Loucy (cell line): Measurements from ENCODE around the gene PPM1F.

ENCODE experiments used
- H2AFZ ChIP-seq: fragments of 200-600 bp; sonication (generic); 2 replicates; pipeline ENCODE4 v1.6.0; 2016; ENCODE audit warnings: antibody characterized with exemption, mild to moderate bottlenecking, low read length, moderate library complexity
- H3F3A ChIP-seq: fragments of 200-600 bp; 2 replicates; pipeline ENCODE4 v1.6.0; 2016; ENCODE audit warnings: antibody characterized with exemption, low read depth, mild to moderate bottlenecking
- H3K27me3 ChIP-seq: fragments of 200-600 bp; sonication (generic); 2 replicates; pipeline ENCODE4 v1.6.1; 2014; ENCODE audit warnings: low read length, mild to moderate bottlenecking; ENCODE audit not compliant: insufficient read depth, poor library complexity, severe bottlenecking
- H3K36me3 ChIP-seq: fragments of 200-600 bp; sonication (generic); 2 replicates; pipeline ENCODE4 v1.6.1; 2016; ENCODE audit warnings: low read length; ENCODE audit not compliant: insufficient read depth
- H3K4me1 ChIP-seq: fragments of 200-600 bp; sonication (generic); 2 replicates; pipeline ENCODE4 v1.5.1; 2014; ENCODE audit warnings: low read length, mild to moderate bottlenecking; ENCODE audit not compliant: insufficient read depth, poor library complexity, severe bottlenecking
- H3K4me2 ChIP-seq: fragments of 200-600 bp; sonication (generic); 2 replicates; pipeline ENCODE4 v1.6.0; 2014; ENCODE audit warnings: antibody characterized with exemption, low read length, low read depth, mild to moderate bottlenecking; ENCODE audit not compliant: poor library complexity, severe bottlenecking
- H3K4me3 ChIP-seq: fragments of 200-600 bp; sonication (generic); 2 replicates; pipeline ENCODE4 v1.5.1; 2014; ENCODE audit warnings: low read length, mild to moderate bottlenecking, mixed read lengths; ENCODE audit not compliant: poor library complexity, severe bottlenecking
- H3K79me2 ChIP-seq: fragments of 200-600 bp; sonication (generic); 2 replicates; pipeline ENCODE4 v1.6.1; 2014; ENCODE audit warnings: low read length; ENCODE audit not compliant: insufficient read depth
- H3K9ac ChIP-seq: fragments of 200-600 bp; sonication (generic); 2 replicates; pipeline ENCODE4 v1.6.0; 2014; ENCODE audit warnings: mild to moderate bottlenecking, low read depth, low read length, moderate library complexity; ENCODE audit not compliant: poor library complexity, severe bottlenecking
- H3K9me2 ChIP-seq: fragments of 200-600 bp; sonication (generic); replicated peaks from 2 replicates; pipeline ENCODE4 v1.6.1; 2016; ENCODE audit warnings: low read depth, low read length, mixed read lengths
- H3K9me3 ChIP-seq: fragments of 200-600 bp; sonication (generic); 2 replicates; pipeline ENCODE4 v1.6.1; 2014; ENCODE audit warnings: mild to moderate bottlenecking, antibody characterized with exemption, low read length, low read depth; ENCODE audit not compliant: insufficient read depth
- H4K20me1 ChIP-seq: fragments of 200-600 bp; sonication (generic); 2 replicates; pipeline ENCODE4 v1.6.0; 2014; ENCODE audit warnings: antibody characterized with exemption, low read length, mild to moderate bottlenecking; ENCODE audit not compliant: insufficient read depth, poor library complexity, severe bottlenecking
- EZH2phosphoT487 ChIP-seq: fragments of 200-600 bp; IDR thresholded peaks from 2 replicates; pipeline ENCODE4 v1.6.1; 2018; ENCODE audit warnings: antibody characterized with exemption, mild to moderate bottlenecking, moderate library complexity, borderline replicate concordance
- TF ChIP-seq, protein P1 (sequence below): fragments of 200-600 bp; sonication (generic); conservative IDR thresholded peaks from 2 replicates; pipeline ENCODE4 v1.5.1; 2014; ENCODE audit warnings: mild to moderate bottlenecking, antibody characterized with exemption, low read length

Gene PPM1F

DNA sequence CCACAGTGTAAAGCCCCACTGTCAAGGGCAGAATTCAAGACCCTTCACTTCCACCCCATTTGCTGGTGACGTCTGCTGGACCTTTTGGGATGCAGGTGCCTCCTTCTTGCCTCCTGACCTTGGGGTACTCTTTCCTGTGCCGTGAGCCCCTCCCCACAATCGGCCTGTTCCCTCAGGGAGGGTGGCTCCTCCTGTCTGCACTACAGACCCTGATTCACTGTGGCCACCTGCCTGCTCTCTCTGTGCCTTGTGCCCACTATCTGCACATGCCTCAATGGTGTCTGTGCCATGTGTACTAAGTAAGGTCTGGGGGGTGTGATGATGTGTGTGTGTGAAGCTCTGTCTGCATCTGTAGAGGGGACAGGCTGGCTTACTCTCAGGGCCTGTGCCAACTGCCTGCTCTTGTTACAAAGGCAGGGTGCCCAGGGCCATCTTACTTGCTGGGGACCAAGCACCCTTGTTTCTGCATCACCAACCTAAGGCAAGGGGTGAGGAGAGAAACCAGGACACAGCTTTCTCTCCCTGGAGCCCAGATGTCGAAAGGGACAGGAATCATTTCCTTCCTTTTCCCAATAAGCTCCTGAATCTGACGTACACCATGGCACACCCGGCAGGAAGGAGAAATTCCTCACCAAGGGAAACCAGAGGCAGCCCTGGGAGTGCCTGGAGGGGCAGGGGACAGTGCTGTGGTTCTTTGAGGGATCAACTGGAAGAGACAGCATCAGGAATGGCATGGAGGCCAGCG is 3.7 kb downstream of the PPM1F start:
- Histone ChIP-seq H3K36me3 (no peaks in the 10 kb centered on the region), H3K9me3 (no peaks in the 10 kb centered on the region), H3F3A (no peaks in the 10 kb centered on the region), H3K9ac (peak overlapping the region; percentile 7), H3K27me3 (no peaks in the 10 kb centered on the region), H3K4me2 (peak overlapping the region; percentile 3), H2AFZ (no peak overlapping the region), H4K20me1 (no peaks in the 10 kb centered on the region), H3K79me2 (peaks cover 31% of the 10 kb centered on the region), H3K4me1 (peaks cover 40% of the 10 kb centered on the region), H3K4me3 (no peak overlapping the region), H3K9me2 (no peaks in the 10 kb centered on the region)
- TF ChIP-seq EZH2phosphoT487 = no peak
- TF ChIP-seq, protein P1, sequence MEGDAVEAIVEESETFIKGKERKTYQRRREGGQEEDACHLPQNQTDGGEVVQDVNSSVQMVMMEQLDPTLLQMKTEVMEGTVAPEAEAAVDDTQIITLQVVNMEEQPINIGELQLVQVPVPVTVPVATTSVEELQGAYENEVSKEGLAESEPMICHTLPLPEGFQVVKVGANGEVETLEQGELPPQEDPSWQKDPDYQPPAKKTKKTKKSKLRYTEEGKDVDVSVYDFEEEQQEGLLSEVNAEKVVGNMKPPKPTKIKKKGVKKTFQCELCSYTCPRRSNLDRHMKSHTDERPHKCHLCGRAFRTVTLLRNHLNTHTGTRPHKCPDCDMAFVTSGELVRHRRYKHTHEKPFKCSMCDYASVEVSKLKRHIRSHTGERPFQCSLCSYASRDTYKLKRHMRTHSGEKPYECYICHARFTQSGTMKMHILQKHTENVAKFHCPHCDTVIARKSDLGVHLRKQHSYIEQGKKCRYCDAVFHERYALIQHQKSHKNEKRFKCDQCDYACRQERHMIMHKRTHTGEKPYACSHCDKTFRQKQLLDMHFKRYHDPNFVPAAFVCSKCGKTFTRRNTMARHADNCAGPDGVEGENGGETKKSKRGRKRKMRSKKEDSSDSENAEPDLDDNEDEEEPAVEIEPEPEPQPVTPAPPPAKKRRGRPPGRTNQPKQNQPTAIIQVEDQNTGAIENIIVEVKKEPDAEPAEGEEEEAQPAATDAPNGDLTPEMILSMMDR = no peak

DNA sequence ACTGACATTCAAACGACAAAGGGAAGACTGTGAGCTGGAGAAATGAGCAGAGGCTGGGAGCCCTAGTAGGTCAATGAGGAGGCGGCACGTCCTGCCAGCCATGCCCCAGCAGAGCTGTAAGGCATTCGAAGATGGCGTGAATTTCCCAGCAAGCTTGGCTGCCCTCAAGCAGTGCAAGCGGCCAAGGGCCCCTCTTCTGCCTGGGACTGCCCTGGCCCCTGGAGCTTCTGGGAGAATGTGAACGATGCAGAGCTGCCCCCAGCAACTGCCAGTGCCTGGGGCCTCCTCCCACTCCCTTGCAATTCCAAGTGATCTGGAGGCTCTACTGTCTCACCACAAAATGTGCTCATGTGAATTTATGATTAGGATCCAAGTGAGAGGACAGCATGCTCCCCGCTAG is 4.3 kb downstream of the PPM1F start:
- no peak overlapping the region for H3K4me3 ChIP-seq
- H3K9me2 ChIP-seq = no peaks in the 10 kb centered on the region
- peaks cover 31% of the 10 kb centered on the region for H3K79me2 ChIP-seq
- no peaks in the 10 kb centered on the region for H4K20me1 ChIP-seq
- H3K9ac ChIP-seq = peak overlapping the region; percentile 54
- no peaks in the 10 kb centered on the region for H3F3A ChIP-seq
- H3K36me3 ChIP-seq = no peaks in the 10 kb centered on the region
- no peaks in the 10 kb centered on the region for H3K9me3 ChIP-seq
- H3K27me3 ChIP-seq = no peaks in the 10 kb centered on the region
- TF ChIP-seq EZH2phosphoT487 = no peak
- TF ChIP-seq, protein P1 = no peak
- H2AFZ ChIP-seq = no peak overlapping the region
- peaks cover 46% of the 10 kb centered on the region for H3K4me1 ChIP-seq
- H3K4me2 ChIP-seq = peak overlapping the region; percentile 3

DNA sequence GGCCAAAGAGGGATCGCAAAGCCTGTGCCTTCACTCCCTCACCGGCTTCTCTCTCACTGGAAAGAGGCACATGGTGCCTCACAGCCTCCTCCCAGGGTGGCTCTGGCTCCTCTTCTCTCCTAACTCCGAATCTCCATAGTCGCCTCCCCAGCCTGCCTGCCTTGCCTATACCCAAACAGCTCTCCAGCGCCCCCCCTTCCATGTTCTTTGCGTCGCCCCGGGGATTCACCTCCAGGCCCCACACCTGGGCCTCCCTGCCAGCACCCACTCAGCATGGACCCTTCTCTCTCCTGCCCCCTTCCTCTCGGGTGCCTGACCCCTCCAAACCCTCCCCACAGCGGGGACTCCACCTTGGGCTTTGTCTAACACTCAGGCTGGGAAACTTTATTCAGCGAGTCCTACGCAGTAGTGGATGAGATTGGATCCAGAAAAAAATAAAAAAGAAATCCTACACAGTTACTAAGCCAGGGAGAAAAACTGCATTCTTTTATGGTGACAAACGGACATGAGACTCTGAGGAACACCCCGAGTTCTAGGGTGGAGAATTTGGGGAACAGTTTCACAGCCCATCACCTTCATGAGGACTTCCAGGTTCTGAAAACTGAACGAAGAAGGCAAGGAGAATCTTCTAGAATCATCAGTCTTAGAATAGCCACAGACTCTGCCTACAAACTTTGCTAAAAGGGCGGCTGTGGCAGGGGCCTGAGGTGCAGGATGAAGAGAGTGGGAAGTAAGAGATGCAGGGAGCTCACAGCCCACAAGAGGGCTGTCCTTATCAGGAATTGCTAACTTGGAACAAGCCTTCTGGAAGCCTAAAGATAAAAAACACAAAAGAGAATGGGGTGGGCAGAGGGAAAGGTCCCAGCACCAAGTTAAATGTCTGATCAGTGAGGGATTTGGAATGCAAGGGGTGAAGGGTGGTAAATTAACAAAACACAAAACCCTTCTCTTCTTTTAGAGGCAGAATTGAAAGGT is 5.3 kb downstream of the PPM1F start:
- Histone ChIP-seq H3K27me3 (no peaks in the 10 kb centered on the region), H3K4me1 (peaks cover 57% of the 10 kb centered on the region), H3K9me3 (no peaks in the 10 kb centered on the region), H3K4me3 (no peak overlapping the region), H3F3A (no peaks in the 10 kb centered on the region), H3K36me3 (no peaks in the 10 kb centered on the region), H4K20me1 (no peaks in the 10 kb centered on the region), H3K9ac (peak overlapping the region; percentile 54), H2AFZ (no peak overlapping the region), H3K9me2 (no peaks in the 10 kb centered on the region), H3K4me2 (peak overlapping the region; percentile 3), H3K79me2 (peaks cover 28% of the 10 kb centered on the region)
- no peak for TF ChIP-seq EZH2phosphoT487
- TF ChIP-seq, protein P1 = peak; percentile 29; the same call in 1 of the 2 replicates
